Inferior parietal cortex (tissue), 1 donor: ENCODE measurements around the gene HDAC3.

Source experiments
- DNase-seq: peaks from one replicate; pipeline ENCODE4 v3.0.0-alpha.2; 2016; ENCODE audit errors: extremely low spot score

The HDAC3 gene

DNA sequence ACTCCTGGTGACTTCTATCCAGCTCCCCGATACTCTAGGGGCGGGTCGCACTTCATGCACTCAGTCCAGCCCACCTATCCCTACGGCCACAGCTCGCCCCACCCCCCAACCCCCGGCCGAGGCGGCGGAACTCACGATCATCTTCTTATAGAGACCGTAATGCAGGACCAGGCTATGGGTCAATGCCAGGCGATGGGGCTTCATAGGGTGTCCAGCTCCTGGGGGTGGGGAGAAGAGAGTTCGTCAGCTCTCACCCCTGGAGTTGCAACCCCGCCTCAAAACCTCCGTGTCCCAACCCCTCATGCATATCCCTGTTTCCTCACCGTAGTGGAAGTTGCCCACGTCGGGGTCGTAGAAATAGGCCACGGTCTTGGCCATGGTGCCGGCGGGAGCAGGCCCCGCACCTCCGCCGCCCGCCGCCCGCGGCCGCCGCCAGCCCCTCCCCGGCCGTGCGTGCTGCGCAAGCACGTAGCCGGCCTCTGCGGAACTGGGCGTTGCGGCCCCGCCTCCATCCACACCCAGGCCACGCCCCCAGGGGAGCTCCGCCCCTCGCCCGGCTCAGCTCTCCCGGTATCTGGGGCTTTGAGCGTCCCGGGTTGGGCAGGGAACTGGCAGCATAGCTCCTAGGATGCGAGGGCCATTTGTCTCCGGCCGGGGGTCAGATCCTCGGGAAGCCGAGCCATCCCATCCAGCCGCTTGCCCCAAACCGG is at the start of gene HDAC3, which contains the start of gene RELL2:
TSS of gene HDAC3 (minus strand) at position 437 of the 710 bp plus-strand sequence. CDS start at position 378, 59 bp downstream.
TSS of gene RELL2 (plus strand) at position 585 of the 710 bp plus-strand sequence. CDS start 1,229 bp downstream, outside the sequence.
- peak; percentile 92 for DNase-seq

DNA sequence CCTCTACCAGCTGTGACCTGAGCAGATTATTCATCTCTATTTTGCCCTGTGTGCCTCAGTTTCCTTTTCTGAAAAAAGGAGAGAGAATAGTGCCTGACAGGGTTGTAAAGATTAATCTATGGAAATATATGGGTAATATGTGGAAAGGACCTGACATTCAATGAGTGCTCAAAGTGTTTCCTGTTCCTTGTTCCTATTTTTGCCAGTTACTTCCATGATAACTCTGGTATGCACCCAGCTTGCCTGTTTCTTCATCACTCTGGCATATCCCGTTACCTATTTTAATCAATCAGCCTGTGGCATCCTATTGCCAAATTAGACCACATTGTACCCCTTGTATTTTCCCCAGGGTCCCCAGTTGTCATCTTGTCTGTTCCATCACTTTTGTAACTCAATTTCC is 48.9 kb upstream of the HDAC3 start:
- no peak for DNase-seq

DNA sequence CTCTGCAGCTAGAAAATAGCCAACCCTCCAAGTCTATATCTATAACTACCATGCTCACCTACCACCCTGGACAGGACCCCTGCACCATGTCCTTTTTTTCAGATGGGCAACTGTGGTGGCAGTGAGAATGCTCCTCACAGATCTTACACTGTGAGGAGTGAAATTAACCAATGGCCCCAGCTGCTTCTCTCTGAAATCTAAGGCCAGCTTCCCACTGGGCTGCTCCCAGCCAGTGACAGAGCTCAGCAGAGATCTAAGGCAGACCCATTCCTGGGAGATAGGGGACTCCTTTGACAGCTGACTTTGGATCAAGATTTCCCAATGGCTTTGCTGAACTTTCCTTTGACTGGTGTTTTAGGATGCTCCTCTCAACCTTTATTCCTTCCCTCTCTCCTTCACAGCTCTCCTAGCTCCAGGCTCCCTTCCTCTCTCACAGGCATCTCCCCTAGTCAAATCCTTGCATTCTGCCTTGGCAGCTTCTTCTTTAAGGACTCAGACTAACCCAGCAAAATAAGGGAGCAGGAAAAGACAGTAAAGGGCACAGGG is 47.0 kb upstream of the HDAC3 start:
- DNase-seq: no peak

GRCh38 chr5:141681695-141682641 is 45.3 kb upstream of the HDAC3 start, which contains the start of gene ARAP3:
Gene ARAP3, minus strand, starts transcription at chr5:141682230. Its CDS starts 1,744 bp downstream, at chr5:141680486.
- DNase-seq: no peak

DNA sequence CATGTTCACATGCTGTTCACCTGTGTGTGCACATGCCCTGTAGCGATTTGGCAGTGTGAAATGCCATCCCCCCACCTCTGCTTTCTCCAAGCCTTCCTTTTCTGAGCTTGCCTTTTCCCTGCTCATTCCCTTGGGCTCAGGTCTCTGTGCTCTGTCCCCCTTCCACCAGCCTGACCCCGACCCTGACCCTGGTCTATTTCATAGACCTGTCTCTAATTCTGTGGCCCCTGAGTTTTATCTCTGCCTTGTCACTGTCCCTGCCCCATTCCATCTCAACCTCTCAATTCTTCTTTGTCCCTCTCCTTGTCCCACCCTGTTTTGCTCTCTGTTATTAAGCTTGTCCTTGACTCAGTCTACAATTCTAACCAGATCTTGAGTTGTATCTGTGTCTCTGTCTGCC is 44.6 kb upstream of the HDAC3 start:
- DNase-seq: no peak

GRCh38 chr5:141680751-141681201 is 44.1 kb upstream of the HDAC3 start:
- DNase-seq: no peak

GRCh38 chr5:141680178-141680577 is 43.5 kb upstream of the HDAC3 start:
- no peak for DNase-seq

DNA sequence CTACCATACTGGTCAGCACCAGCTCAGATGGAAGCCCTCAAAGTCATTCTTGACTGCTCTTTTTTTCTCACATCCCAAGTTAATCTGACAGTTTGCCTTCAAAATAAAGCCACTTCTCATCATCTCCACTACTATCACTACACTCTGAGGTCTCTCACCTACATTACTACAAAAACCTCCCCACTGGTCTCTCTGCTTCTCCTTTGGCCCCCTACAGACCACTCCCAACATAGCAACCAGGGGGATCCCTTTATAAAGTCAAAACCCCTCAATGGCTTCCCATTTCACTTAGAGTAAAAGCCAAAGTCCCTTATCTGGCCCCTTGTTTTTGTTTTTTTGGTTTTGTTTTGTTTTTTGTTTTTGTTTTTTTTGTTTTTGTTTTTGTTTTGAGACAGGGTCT is 40.8 kb upstream of the HDAC3 start:
- DNase-seq: no peak

DNA sequence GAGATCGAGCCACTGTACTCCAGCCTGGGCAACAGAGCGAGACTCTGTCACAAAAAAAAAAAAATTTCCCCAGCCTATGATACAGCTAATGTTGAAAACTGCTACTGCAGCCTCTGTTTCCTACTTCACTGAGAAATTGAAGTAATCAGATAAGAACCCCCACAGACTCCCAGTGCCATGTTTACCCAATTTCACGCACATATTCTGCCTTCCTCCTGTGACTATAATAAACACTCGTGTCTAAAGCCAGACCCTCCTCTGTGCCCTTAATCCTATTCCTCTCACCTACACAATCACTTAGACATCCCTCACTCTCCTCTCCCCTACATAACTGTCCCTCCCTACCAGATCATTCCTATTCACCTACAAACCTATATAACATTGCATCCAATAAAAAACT is 39.0 kb upstream of the HDAC3 start:
- no peak for DNase-seq

DNA sequence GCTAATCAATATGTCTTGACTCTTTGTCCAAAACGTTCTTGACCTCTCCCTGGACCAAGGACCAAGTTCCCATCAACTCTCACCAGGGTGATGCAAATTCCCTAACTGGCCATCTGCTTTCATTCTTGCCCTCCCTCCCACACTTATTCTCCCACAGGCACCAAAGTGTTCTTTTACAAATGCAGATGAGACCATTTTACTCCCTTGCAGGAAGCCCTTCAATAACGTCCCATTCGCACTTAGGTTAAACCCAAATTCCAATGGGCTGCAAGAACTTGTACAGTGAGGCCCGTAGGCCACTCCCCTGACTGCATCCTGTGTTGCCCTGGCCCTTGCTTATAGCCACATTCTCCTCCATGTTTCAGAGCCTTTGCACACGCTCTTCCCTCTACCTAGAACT is 38.1 kb upstream of the HDAC3 start:
- DNase-seq: no peak

DNA sequence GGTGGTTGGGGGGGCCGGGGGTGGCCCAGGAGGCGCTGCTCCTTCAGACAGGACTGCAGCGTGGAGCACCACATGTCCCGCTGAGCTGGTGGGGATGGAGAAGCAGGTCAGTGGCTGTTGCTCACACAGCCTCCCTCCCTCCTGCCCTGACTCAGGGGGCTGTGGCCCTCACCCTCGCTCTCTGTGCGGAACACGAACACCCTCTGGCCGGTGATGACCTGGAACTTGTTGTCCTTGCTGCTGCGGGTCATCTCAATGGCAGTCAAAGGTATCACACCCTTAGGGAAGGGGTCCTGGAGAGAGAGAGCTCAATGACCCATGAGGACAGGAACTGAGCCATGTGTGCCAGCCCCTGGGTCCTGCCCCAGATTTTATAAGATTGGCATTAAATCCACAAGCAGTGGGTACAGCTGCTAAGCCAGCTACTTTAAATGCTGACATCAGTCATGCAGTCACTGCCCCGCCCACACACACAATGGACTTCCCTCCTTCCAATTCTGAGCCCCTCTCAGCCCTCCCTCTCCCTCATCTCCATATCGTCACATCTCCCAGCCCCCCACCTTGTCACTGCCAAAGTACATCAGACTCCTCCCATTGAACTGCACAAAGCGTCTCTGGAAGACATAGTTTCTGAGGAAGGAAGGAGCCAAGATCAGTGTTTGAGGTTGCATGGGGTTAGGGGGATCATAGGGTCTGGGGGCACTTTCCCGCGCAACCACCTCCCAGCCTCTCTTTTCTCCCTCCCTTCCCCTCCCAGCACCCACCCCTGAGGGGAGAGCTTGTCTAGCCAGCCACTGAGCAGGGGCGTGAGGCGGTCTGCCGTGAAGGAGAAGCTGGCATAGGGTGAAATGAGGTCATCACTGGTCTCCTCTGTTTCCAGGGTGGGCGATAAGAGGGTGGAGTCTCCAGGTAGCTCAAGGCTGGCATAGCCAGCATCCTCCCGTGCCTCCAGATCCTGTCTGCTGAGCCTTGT is 36.5 kb upstream of the HDAC3 start:
- no peak for DNase-seq

DNA sequence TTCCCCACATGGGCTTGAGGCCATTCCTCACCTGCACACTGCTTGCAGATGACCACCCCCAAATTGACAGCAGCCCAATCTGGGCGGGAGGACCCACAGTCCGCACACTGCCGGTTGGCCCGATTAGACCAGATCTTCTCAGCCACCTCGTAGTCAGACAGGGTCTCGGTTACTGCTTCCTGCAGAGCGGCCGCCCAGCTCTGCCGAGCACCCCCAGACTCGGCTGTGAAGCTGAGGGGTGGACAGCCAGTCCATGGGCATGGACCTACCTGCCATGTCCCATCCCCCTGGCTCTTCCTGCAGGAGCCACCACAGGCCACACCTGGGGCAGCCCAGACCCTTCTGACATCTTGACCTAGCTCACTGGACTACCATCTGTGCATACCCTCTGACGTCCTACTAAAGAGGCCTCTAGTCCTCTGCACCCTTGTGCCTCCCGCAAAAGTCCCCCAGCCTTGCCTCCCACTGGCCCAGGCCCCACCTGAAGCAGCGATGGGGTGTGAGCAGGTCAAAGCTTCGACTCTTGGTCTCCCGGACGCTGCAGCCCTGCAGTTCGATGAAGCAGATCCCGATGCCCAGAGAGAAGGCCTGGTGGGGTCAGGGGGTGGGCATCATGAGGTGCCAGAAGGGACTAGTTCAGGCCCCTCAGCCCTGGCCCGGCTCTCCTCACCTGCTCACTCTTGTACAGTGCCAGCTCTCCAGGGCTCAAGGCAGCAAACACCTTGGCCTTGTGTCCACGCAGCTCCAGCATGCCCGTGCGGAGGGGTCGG is 35.6 kb upstream of the HDAC3 start:
- DNase-seq: no peak

DNA sequence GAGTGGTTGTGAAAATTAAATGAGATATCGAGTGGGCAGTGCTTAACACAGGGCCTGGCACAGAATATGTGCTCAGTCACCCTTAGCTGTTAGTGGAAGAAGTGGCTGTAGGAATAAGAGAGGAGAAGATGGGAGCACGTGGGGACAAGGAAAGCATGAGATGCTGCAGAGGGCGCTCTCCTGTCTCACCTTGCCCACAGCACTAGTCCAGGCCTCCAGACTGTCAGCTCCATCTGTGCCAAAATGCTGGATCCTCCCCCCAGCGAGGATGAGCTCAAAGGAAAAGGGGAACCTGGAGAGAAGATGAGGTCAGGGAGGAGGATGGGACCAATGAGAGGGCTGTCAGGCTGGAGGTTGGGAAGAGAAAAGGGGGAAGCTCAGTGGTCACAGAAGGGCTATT is 32.9 kb upstream of the HDAC3 start:
- no peak for DNase-seq

GRCh38 chr5:141668601-141669265 is 32.1 kb upstream of the HDAC3 start:
- no peak for DNase-seq

GRCh38 chr5:141665995-141666940 is 29.6 kb upstream of the HDAC3 start:
- no peak for DNase-seq

- DNase-seq: peak; percentile 76
Measured at GRCh38 chr5:141664733-141665461, 28.2 kb upstream of the HDAC3 start.

- DNase-seq: no peak
Measured at GRCh38 chr5:141663506-141663905, 26.9 kb upstream of the HDAC3 start.

DNA sequence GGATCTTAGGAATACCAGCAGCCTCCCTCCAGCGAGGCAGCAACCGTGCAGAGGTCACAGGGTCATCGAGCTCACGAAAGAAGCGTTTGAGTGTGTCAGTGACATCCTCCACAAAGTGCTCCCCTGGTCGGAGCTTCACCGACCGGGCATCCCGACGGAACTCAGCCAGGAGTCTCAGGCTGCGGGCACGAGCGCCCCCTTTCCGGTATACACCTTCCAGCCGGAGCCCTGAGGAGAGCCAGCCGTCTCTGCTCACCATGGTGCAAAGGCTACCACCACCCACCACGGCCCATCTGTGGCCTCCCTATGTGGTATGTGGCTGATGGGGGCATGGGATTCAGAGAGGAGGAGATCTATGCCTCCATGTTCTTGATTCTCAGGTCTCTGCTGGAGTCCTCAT is 25.4 kb upstream of the HDAC3 start:
- DNase-seq: no peak
